ENCODE measurements around the gene CARNS1. TPM values are rescaled to one million over a fixed set of nuclear protein-coding genes. Genes with fewer than 3 reads are reported as not detected.
A peak's percentile ranks its signal among the peaks of the same experiment; 100 is the strongest.

Gene CARNS1
- total RNA-seq, 1 experiment from 2014 or later, result 1.3 TPM

GRCh38 chr11:67413266-67413849, 2.1 kb upstream of the CARNS1 start (continued):
- TF ChIP-seq, protein P1, sequence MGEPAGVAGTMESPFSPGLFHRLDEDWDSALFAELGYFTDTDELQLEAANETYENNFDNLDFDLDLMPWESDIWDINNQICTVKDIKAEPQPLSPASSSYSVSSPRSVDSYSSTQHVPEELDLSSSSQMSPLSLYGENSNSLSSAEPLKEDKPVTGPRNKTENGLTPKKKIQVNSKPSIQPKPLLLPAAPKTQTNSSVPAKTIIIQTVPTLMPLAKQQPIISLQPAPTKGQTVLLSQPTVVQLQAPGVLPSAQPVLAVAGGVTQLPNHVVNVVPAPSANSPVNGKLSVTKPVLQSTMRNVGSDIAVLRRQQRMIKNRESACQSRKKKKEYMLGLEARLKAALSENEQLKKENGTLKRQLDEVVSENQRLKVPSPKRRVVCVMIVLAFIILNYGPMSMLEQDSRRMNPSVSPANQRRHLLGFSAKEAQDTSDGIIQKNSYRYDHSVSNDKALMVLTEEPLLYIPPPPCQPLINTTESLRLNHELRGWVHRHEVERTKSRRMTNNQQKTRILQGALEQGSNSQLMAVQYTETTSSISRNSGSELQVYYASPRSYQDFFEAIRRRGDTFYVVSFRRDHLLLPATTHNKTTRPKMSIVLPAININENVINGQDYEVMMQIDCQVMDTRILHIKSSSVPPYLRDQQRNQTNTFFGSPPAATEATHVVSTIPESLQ (CRISPR knock-in tag; IDR thresholded peaks at IDR 0.05), result no peak
- no peak for TF ChIP-seq ZNF671 (CRISPR knock-in tag; IDR thresholded peaks at IDR 0.05)
- no peak for TF ChIP-seq SMAD4 (CRISPR knock-in tag; IDR thresholded peaks at IDR 0.05)
- TF ChIP-seq ZNF121 (CRISPR knock-in tag; IDR thresholded peaks at IDR 0.05), result no peak

- H3K27ac Mint-ChIP-seq, result peak overlapping the region; percentile 81
- TF ChIP-seq KAT7 (CRISPR knock-in tag; IDR thresholded peaks at IDR 0.05; ENCODE audit: borderline replicate concordance), result no peak
- TF ChIP-seq FOXP4 (CRISPR knock-in tag; IDR thresholded peaks at IDR 0.05), result 0 out of 2 replicates have a peak, but pooled peaks have one; percentile 3
- H3K4me1 Mint-ChIP-seq, result peaks cover 17% of the 10 kb centered on the region
- ATAC-seq (no peak), DNase-seq (ENCODE audit: low spot score) (no peak)
- CTCF ChIA-PET, result interaction anchor here (1.2 to 1.6 kb wide), 2 partner anchors 15 to 34 kb away, joined by 3 to 5 read pairs; partner anchors contain the start of gene PPP1CA
- H3K4me3 Mint-ChIP-seq, result peak overlapping the region; percentile 65
- no peaks in the 10 kb centered on the region for H3K36me3 Mint-ChIP-seq
- POLR2A ChIA-PET, result interaction anchor here (2.3 kb wide), 1 partner anchor 15 kb away, joined by 7 read pairs; the partner anchor contains the start of gene PPP1CA
- no peaks in the 10 kb centered on the region for H3K9me3 Mint-ChIP-seq
- H3K27me3 Mint-ChIP-seq (ENCODE audit: low read depth), result peaks cover 20% of the 10 kb centered on the region
These were observed 1.2 kb downstream of the CARNS1 start for GRCh38 chr11:67416416-67417335.

DNA sequence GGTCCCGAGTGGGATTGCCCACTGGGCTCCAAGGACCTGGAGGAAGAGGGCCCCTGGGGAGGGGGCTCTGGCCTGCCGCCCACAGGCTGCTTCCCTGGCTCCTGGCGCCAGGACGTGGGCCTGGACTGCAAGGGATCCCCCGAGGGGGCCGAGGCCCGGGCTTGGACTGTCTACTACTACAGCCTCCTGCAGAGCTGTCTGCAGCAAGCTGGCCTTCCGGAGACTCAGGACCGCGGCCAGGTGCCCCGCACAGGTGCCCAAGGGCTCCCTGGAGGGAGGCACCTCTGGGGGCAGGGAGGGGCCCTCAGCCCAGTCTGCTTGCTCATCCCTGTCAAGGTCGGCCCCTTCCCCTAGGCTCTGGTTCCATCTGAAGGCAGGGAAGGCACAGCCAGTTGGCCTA, 1.9 kb downstream of the CARNS1 start:
- TF ChIP-seq, protein P2, sequence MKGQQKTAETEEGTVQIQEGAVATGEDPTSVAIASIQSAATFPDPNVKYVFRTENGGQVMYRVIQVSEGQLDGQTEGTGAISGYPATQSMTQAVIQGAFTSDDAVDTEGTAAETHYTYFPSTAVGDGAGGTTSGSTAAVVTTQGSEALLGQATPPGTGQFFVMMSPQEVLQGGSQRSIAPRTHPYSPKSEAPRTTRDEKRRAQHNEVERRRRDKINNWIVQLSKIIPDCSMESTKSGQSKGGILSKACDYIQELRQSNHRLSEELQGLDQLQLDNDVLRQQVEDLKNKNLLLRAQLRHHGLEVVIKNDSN (CRISPR knock-in tag; IDR thresholded peaks at IDR 0.05), result no peak
- TF ChIP-seq ZNF232 (CRISPR knock-in tag; IDR thresholded peaks at IDR 0.05), result no peak
- TF ChIP-seq GTF2I (CRISPR knock-in tag; conservative IDR thresholded peaks at IDR 0.05), result no peak
- TF ChIP-seq, protein P3, sequence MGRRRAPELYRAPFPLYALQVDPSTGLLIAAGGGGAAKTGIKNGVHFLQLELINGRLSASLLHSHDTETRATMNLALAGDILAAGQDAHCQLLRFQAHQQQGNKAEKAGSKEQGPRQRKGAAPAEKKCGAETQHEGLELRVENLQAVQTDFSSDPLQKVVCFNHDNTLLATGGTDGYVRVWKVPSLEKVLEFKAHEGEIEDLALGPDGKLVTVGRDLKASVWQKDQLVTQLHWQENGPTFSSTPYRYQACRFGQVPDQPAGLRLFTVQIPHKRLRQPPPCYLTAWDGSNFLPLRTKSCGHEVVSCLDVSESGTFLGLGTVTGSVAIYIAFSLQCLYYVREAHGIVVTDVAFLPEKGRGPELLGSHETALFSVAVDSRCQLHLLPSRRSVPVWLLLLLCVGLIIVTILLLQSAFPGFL (CRISPR knock-in tag; IDR thresholded peaks at IDR 0.05; ENCODE audit: borderline replicate concordance), result no peak
- TF ChIP-seq TP53 (CRISPR knock-in tag; IDR thresholded peaks at IDR 0.05), result no peak
- TF ChIP-seq, protein P4, sequence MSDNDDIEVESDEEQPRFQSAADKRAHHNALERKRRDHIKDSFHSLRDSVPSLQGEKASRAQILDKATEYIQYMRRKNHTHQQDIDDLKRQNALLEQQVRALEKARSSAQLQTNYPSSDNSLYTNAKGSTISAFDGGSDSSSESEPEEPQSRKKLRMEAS (CRISPR knock-in tag; IDR thresholded peaks at IDR 0.05), result no peak
- TF ChIP-seq ELF4 (CRISPR knock-in tag; IDR thresholded peaks at IDR 0.05; ENCODE audit: low read depth), result no peak
- TF ChIP-seq NFATC4 (CRISPR knock-in tag; IDR thresholded peaks at IDR 0.05), result no peak
- TF ChIP-seq, protein P5, sequence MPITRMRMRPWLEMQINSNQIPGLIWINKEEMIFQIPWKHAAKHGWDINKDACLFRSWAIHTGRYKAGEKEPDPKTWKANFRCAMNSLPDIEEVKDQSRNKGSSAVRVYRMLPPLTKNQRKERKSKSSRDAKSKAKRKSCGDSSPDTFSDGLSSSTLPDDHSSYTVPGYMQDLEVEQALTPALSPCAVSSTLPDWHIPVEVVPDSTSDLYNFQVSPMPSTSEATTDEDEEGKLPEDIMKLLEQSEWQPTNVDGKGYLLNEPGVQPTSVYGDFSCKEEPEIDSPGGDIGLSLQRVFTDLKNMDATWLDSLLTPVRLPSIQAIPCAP (CRISPR knock-in tag; IDR thresholded peaks at IDR 0.05), result no peak
- TF ChIP-seq NR1H2 (CRISPR knock-in tag; IDR thresholded peaks at IDR 0.05), result no peak
- no peak for TF ChIP-seq PRRX2 (CRISPR knock-in tag; IDR thresholded peaks at IDR 0.05)
- TF ChIP-seq SMAD4 (CRISPR knock-in tag; IDR thresholded peaks at IDR 0.05), result no peak
- TF ChIP-seq, protein P1 (CRISPR knock-in tag; IDR thresholded peaks at IDR 0.05), result no peak
- no peak for TF ChIP-seq ZNF138 (CRISPR knock-in tag; conservative IDR thresholded peaks at IDR 0.05)
- TF ChIP-seq ZNF423 (CRISPR knock-in tag; IDR thresholded peaks at IDR 0.05), result no peak
- no peak overlapping the region for H3K4me3 Mint-ChIP-seq
- no peak for ATAC-seq
- ChIA-PET POLR2A (interaction anchor here (2.3 kb wide), 1 partner anchor 16 kb away, joined by 7 read pairs; the partner anchor contains the start of gene PPP1CA), CTCF (interaction anchor here (1.6 kb wide), 1 partner anchor 35 kb away, joined by 3 read pairs; no protein-coding TSS in a partner anchor)
- no peak overlapping the region for H3K27ac Mint-ChIP-seq
- no peaks in the 10 kb centered on the region for H3K9me3 Mint-ChIP-seq
- no peaks in the 10 kb centered on the region for H3K36me3 Mint-ChIP-seq
- peaks cover 17% of the 10 kb centered on the region for H3K27me3 Mint-ChIP-seq (ENCODE audit: low read depth)
- DNase-seq (ENCODE audit: low spot score), result no peak
- H3K4me1 Mint-ChIP-seq, result peaks cover 17% of the 10 kb centered on the region

Data from WTC11 (cell line).